Measurements from ENCODE around the gene CHID1.

The CHID1 gene

GRCh38 chr11:898143-898511 lies 12.5 kb downstream of the CHID1 start:
- no peak for DNase-seq (ENCODE audit: low spot score)
- TF ChIP-seq CTCF (IDR thresholded peaks at IDR 0.05; ENCODE audit: extremely low read depth, insufficient read depth, missing control alignments), result peak; percentile 23
- in situ Hi-C loops (cut with MboI; ENCODE audit: low pct_unique_long_range_greater_than_20kb, low sequenced_read_pairs, unreplicated experiment), result no loop called here

- no peak for DNase-seq (ENCODE audit: low spot score)
- TF ChIP-seq CTCF (IDR thresholded peaks at IDR 0.05; ENCODE audit: extremely low read depth, insufficient read depth, missing control alignments), result no peak
- in situ Hi-C loops (cut with MboI; ENCODE audit: low pct_unique_long_range_greater_than_20kb, low sequenced_read_pairs, unreplicated experiment), result no loop called here
These were observed 13.1 kb downstream of the CHID1 start for GRCh38 chr11:897253-898142.

DNA sequence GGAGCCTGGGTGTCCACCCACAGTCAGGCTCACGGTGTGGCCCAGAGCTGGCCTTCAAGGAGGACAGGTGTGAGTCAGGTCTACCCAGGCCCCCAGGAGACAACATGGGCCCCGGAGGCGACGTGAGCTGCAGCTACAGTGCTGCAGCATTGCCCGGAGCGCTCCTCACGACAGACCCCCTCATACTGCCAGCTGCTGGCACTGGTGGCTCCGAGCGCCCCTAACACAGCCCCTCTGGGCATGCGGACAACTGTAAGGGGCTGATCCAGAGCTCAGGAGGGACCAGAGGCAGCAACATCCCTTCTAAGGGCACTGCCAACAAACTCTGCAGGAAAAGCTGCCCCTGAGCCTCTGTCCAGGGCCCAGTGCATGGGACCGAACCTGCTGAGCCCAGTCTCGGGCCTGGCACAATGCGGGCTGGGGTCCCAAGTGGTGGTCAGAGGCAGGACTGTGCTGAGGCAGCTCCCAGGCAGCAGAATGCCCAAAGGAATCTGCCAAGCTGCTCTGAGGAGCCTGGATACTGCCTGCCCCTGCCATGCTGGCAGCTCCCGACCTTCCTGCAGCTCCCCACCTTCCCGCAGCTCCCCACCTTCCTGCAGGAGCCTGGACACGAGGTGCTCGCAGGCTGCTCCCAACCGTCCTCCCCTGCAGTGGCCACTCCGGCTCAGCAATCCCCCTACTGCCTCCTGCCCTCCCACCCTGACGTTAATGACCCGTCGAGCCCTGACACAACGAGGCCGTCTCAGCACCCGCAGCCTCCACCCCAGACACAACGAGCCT lies 15.1 kb downstream of the CHID1 start:
- no peak for TF ChIP-seq CTCF (IDR thresholded peaks at IDR 0.05; ENCODE audit: extremely low read depth, insufficient read depth, missing control alignments)
- no peak for DNase-seq (ENCODE audit: low spot score)
- in situ Hi-C loops (cut with MboI; ENCODE audit: low pct_unique_long_range_greater_than_20kb, low sequenced_read_pairs, unreplicated experiment), result no loop called here

- in situ Hi-C loops (cut with MboI; ENCODE audit: low pct_unique_long_range_greater_than_20kb, low sequenced_read_pairs, unreplicated experiment), result no loop called here
- DNase-seq (ENCODE audit: low spot score), result no peak
- TF ChIP-seq CTCF (IDR thresholded peaks at IDR 0.05; ENCODE audit: extremely low read depth, insufficient read depth, missing control alignments), result no peak
These were observed 15.9 kb downstream of the CHID1 start for GRCh38 chr11:894575-895201.

GRCh38 chr11:893008-893654 lies 17.5 kb downstream of the CHID1 start:
- TF ChIP-seq CTCF (IDR thresholded peaks at IDR 0.05; ENCODE audit: extremely low read depth, insufficient read depth, missing control alignments), result no peak
- no peak for DNase-seq (ENCODE audit: low spot score)
- in situ Hi-C loops (cut with MboI; ENCODE audit: low pct_unique_long_range_greater_than_20kb, low sequenced_read_pairs, unreplicated experiment), result no loop called here

Measured in GM13977 (cell line).